Erythroblast (primary cell): ENCODE data around the gene CEP85L.

Experiments used
- GATA1 ChIP-seq: IDR thresholded peaks from 2 replicates; pipeline ENCODE4 v1.6.1; 2011; ENCODE audit warnings: low read depth, mild to moderate bottlenecking, control low read depth, low read length, moderate library complexity
- POLR2A ChIP-seq: IDR thresholded peaks from 2 replicates; pipeline ENCODE4 v1.6.1; 2011; ENCODE audit warnings: mild to moderate bottlenecking, low read length

DNA sequence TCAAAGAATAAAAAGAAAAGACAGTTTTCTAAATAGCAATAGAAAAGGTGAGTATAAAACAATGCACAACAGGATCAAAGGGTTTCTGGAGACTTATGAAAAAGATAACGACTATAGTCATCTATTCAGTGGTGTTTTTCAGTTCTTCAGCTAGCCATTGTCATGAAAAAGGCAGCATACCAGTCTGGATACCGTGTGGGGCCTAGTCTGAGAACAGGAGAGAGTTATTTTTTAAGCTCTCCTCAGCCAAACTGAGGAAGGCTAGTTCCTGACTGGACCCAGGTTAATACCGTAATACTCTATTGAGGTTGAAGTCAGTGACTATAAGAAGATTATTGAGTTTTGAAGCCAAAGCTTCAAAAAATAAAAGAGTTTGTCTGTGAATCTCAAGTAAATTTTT is 53.8 kb downstream of the CEP85L start:
- TF ChIP-seq POLR2A (no peak), GATA1 (no peak)
